Measurements from ENCODE around the gene DEAF1.

- TF ChIP-seq EZH2 (IDR thresholded peaks at IDR 0.05; ENCODE audit: insufficient read depth, poor library complexity, severe bottlenecking) (no peak), EZH2phosphoT487 (IDR thresholded peaks at IDR 0.05; ENCODE audit: insufficient read depth, low read depth) (no peak)
These were observed 82.6 kb downstream of the DEAF1 start for GRCh38 chr11:612201-612960.

Data from GM23248 (cell line).